HG03571 (cell line): ENCODE data around the gene BCAP31.
A peak's percentile ranks its signal among the peaks of the same experiment; 100 is the strongest.
"Not testable (repeated sequence)": the region's sequence is repeated elsewhere in the genome, so short reads cannot be mapped to it uniquely, and the experiment has no call there.

Experiments
- ATAC-seq: cut with Tn5 transposase; IDR thresholded peaks from one replicate; pipeline ENCODE4 v1.9.1; 2021; ENCODE audit not compliant: unreplicated experiment

Gene BCAP31

GRCh38 chrX:153736071-153736820 is 12.1 kb upstream of the BCAP31 start:
- ATAC-seq: no peak

GRCh38 chrX:153735274-153735673 is 11.1 kb upstream of the BCAP31 start:
- ATAC-seq: no peak

GRCh38 chrX:153734871-153735270 is 10.7 kb upstream of the BCAP31 start:
- ATAC-seq: no peak

- ATAC-seq: no peak
These were observed 9.6 kb upstream of the BCAP31 start for GRCh38 chrX:153733651-153734240.

- no peak for ATAC-seq
These were observed 8.2 kb upstream of the BCAP31 start for GRCh38 chrX:153732401-153732800.

- ATAC-seq: no peak
These were observed 7.6 kb upstream of the BCAP31 start for GRCh38 chrX:153731845-153732215.

- ATAC-seq: no peak
These were observed 7.1 kb upstream of the BCAP31 start for GRCh38 chrX:153731117-153731844.

- not testable (repeated sequence) for ATAC-seq
These were observed 5.9 kb upstream of the BCAP31 start for GRCh38 chrX:153730115-153730514.

- ATAC-seq: no peak
These were observed 4.9 kb upstream of the BCAP31 start for GRCh38 chrX:153728951-153729631.

- ATAC-seq: no peak
These were observed 3.9 kb upstream of the BCAP31 start for GRCh38 chrX:153728095-153728494.

- ATAC-seq: no peak
These were observed 3.1 kb upstream of the BCAP31 start for GRCh38 chrX:153727123-153727931.

- ATAC-seq: peak; percentile 34
These were observed 2.3 kb upstream of the BCAP31 start for GRCh38 chrX:153726286-153727122.

GRCh38 chrX:153725832-153726285 is 1.7 kb upstream of the BCAP31 start:
- ATAC-seq: no peak

GRCh38 chrX:153725039-153725831 is 1.0 kb upstream of the BCAP31 start:
- no peak for ATAC-seq

GRCh38 chrX:153723351-153724251 is 586 bp downstream of the BCAP31 start:
- ATAC-seq: peak; percentile 20

GRCh38 chrX:153722704-153723350 is 1.4 kb downstream of the BCAP31 start:
- ATAC-seq: no peak

GRCh38 chrX:153719701-153720100 is 4.5 kb downstream of the BCAP31 start:
- no peak for ATAC-seq
